HG03457 (cell line): ENCODE results near the gene KRT14.
"Not testable (repeated sequence)": the region's sequence is repeated elsewhere in the genome, so short reads cannot be mapped to it uniquely, and the experiment has no call there.

ENCODE experiments used
- ATAC-seq: cut with Tn5 transposase; IDR thresholded peaks from one replicate; pipeline ENCODE4 v1.9.1; 2021; ENCODE audit warnings: moderate number of reproducible peaks; ENCODE audit not compliant: unreplicated experiment

Gene KRT14

GRCh38 chr17:41586863-41587495, at the start of gene KRT14:
KRT14 (minus strand) TSS chr17:41586895; CDS start chr17:41586834, 61 bp downstream.
- ATAC-seq, result no peak

- no peak for ATAC-seq
Observed at GRCh38 chr17:41635121-41636097, 48.7 kb upstream of the KRT14 start.

- ATAC-seq, result no peak
Observed at GRCh38 chr17:41634639-41635038, 47.9 kb upstream of the KRT14 start.

- ATAC-seq, result no peak
Observed at GRCh38 chr17:41633556-41634199, 47.0 kb upstream of the KRT14 start.

GRCh38 chr17:41632482-41633105, 45.9 kb upstream of the KRT14 start:
- ATAC-seq, result no peak

- ATAC-seq, result no peak
Observed at GRCh38 chr17:41631898-41632285, 45.2 kb upstream of the KRT14 start.

- no peak for ATAC-seq
Observed at GRCh38 chr17:41631025-41631897, 44.6 kb upstream of the KRT14 start.

- ATAC-seq, result no peak
Observed at GRCh38 chr17:41629826-41630670, 43.4 kb upstream of the KRT14 start.

GRCh38 chr17:41629316-41629715, 42.6 kb upstream of the KRT14 start:
- ATAC-seq, result no peak

GRCh38 chr17:41628621-41629255, 42.0 kb upstream of the KRT14 start:
- not testable (repeated sequence) for ATAC-seq

GRCh38 chr17:41628073-41628370, 41.3 kb upstream of the KRT14 start:
- not testable (repeated sequence) for ATAC-seq

GRCh38 chr17:41627316-41628072, 40.8 kb upstream of the KRT14 start:
- no peak for ATAC-seq

- ATAC-seq, result not testable (repeated sequence)
Observed at GRCh38 chr17:41626914-41627295, 40.2 kb upstream of the KRT14 start.

- not testable (repeated sequence) for ATAC-seq
Observed at GRCh38 chr17:41626028-41626913, 39.6 kb upstream of the KRT14 start.

- ATAC-seq, result no peak
Observed at GRCh38 chr17:41625602-41626001, 38.9 kb upstream of the KRT14 start.

- no peak for ATAC-seq
Observed at GRCh38 chr17:41624208-41625101, 37.8 kb upstream of the KRT14 start, which contains the start of gene KRT17. KRT17 (minus strand) TSS chr17:41624575; CDS start chr17:41624509, 66 bp downstream.
